Dendritic cell treated with granulocyte-macrophage colony-stimulating factor and Interleukin-4, amounts not matched to agents 40 ng/mL and 50 ng/mL, for 4 days (primary cell): ENCODE results near the gene CCDC171.
"Not testable (repeated sequence)": the region's sequence is repeated elsewhere in the genome, so short reads cannot be mapped to it uniquely, and the experiment has no call there.

Experiments
- H3K27ac Mint-ChIP-seq: one replicate; pipeline ENCODE4 v1.8.0; 2022; ENCODE audit warnings: mild to moderate bottlenecking, mixed read lengths
- H3K27me3 Mint-ChIP-seq: one replicate; pipeline ENCODE4 v1.8.0; 2022; ENCODE audit warnings: mild to moderate bottlenecking, mixed read lengths
- H3K36me3 Mint-ChIP-seq: one replicate; pipeline ENCODE4 v1.8.0; 2022; ENCODE audit warnings: low read depth, mixed read lengths
- H3K4me1 Mint-ChIP-seq: one replicate; pipeline ENCODE4 v1.8.0; 2022; ENCODE audit warnings: low read depth, mixed read lengths
- H3K4me3 Mint-ChIP-seq: one replicate; pipeline ENCODE4 v1.8.0; 2022; ENCODE audit warnings: mild to moderate bottlenecking, moderate library complexity, mixed read lengths
- H3K9me3 Mint-ChIP-seq: one replicate; pipeline ENCODE4 v1.8.0; 2022; ENCODE audit warnings: mixed read lengths
- intact Hi-C: fragments of 100-400 bp; cut with micrococcal nuclease; formaldehyde crosslinking; loops from one replicate; pipeline ENCODE4 v1.15.0; 2022

Gene CCDC171

DNA sequence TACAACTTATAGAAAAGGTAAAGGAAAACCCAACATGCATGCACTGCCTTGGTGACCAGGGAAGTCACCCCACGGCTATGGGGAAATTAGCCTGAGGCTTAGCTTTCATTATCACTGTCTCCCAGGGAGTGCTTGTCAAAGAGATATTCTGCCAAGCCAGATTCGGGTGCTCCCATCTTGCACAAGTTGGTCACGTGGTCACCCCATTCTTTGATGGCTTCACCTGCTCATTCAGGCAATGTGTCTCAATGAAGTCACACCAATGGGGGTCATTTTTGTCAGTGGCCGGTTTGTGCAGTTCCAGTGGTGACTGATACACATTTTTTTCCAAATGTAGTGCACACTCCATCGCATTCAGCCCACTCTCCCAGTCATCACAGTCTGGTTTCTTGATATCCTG lies 25.8 kb upstream of the CCDC171 start:
- H3K27ac Mint-ChIP-seq, H3K36me3 Mint-ChIP-seq, H3K4me1 Mint-ChIP-seq, H3K4me3 Mint-ChIP-seq, H3K9me3 Mint-ChIP-seq, H3K27me3 Mint-ChIP-seq, intact Hi-C loops: not testable (repeated sequence)

DNA sequence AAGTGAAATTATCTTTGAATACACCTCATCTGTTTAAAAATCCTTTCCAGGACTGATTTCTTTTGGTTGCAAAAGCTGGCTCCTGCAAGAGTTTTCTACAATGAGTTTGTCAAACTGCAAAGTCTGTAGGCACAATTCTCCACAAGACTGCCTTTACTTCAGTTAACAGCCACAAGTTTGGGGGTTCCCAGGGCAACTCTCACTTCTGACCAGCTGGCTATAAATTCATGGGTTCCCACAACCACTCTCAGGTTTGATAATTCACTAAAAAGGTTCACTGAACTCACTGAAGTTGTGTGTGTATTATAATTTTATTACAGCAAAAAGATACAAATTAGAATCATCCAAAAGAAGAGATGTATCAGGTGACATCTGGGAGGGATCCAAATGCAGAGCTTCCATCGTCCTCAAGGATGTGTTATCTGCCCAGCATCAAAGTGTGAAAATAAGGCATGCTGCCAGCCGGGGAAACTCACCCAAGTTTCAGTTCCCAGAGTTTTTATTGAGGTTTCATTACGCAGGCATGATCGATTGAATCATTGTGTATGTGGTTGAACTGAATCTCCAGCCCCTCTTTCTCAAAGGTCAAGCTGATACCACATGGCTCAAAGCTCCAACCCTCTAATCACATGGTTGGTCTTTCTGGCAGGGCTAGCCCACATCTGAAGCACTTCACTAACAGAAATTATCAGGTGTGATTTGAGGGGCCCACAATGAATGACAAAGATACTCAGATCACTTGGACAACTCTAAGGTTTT lies 23.1 kb upstream of the CCDC171 start:
- H3K4me1 Mint-ChIP-seq, result no peaks in the 10 kb centered on the region
- intact Hi-C loops, result no loop called here
- H3K9me3 Mint-ChIP-seq, result no peaks in the 10 kb centered on the region
- H3K4me3 Mint-ChIP-seq, result no peak overlapping the region
- no peaks in the 10 kb centered on the region for H3K27me3 Mint-ChIP-seq
- H3K36me3 Mint-ChIP-seq, result no peaks in the 10 kb centered on the region
- no peak overlapping the region for H3K27ac Mint-ChIP-seq

DNA sequence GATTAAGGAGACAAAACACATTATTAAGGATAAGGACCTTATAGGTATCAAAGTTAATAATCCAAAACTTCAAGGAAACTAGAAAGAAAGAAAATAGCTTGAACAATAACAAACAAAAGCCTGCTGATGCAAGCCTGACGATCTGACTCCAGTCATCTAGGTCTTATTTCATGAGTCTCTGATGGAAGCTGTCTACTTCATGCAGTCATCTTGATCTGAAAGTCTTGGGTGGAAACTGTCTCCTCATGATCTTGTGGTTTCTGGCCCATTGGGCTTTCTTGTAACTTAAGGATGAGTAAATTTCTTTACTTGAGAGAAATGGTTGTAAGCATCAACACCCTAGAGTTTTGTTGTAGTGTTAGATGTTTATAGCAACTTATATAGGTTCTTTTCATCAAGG lies 21.5 kb upstream of the CCDC171 start:
- no peaks in the 10 kb centered on the region for H3K36me3 Mint-ChIP-seq
- intact Hi-C loops, result no loop called here
- no peak overlapping the region for H3K27ac Mint-ChIP-seq
- H3K4me3 Mint-ChIP-seq, result no peak overlapping the region
- H3K9me3 Mint-ChIP-seq, result no peaks in the 10 kb centered on the region
- H3K27me3 Mint-ChIP-seq, result no peaks in the 10 kb centered on the region
- H3K4me1 Mint-ChIP-seq, result no peaks in the 10 kb centered on the region

DNA sequence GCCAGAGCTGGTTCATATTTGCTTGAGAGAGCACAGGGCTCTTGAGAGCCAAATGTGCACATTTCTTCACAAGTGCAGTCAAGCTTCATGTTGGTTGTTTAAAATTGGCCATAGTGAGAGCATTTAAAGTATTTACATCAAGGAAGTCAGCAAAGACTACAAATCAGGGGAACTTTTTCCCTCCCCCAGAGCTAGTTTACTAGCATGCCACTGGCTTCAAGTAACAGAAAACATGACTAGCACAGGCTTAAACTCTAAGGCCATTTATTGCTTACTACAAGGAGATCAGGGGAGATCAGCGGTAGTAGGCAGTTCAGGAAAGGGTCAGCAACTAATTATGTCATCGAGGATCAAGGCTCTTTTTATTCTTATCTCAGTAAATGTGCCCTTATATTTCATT lies 11.0 kb upstream of the CCDC171 start:
- intact Hi-C loops, result no loop called here
- no peaks in the 10 kb centered on the region for H3K9me3 Mint-ChIP-seq
- no peaks in the 10 kb centered on the region for H3K4me1 Mint-ChIP-seq
- H3K27ac Mint-ChIP-seq, result no peak overlapping the region
- no peak overlapping the region for H3K4me3 Mint-ChIP-seq
- H3K27me3 Mint-ChIP-seq, result no peaks in the 10 kb centered on the region
- H3K36me3 Mint-ChIP-seq, result no peaks in the 10 kb centered on the region

DNA sequence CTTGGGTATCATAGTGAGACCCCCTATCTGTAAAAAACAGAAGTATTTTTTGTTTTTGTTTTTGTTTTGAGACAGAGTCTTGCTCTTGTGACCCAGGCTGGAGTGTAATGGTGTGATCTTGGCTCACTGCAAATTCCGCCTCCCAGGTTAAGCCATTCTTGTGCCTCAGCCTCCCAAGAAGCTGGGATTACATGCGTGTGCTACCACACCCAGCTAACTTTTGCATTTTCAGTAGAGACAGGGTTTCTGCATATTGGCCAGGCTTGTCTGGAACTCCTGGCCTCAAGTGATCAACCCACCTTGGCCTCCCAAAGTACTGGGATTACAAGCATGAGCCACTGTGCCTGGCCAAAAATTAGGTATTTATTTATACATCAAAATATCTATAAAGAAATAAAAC lies 10.2 kb upstream of the CCDC171 start:
- intact Hi-C loops, result no loop called here

DNA sequence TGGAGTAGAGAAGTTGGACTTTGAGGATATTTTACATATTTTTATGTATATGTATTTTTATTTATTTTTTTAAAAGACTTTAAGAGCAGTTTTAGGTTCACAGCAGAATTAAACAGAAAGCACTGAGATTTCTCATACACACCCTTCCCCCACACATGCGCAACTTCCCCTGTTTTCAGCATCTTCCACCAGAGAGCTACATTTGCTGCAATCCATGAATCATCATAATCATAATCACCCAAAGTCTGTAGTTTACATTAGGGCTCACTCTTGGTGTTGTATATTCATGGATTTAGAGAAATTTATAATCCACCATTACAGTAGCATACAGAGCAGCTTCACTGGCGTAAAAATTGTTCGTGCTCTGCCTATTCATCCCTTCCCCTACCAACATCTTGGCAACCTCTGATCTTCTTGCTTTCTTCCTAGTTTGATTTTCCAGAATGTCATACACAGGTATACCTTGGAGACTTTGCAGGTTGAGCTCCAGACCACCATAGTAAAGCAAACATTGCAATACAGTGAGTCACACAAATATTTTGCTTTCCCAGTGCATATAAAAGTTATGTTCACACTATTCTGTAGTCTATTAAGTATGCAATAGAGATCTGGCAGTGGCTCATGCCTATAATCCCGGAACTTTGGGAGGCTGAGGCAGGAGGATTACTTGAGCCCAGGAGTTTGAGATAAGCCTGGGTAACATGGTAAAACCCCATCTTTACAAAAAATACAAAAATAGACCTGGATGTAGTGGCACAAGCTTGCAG lies 9.6 kb upstream of the CCDC171 start:
- H3K36me3 Mint-ChIP-seq, result no peaks in the 10 kb centered on the region
- no peaks in the 10 kb centered on the region for H3K9me3 Mint-ChIP-seq
- intact Hi-C loops, result no loop called here
- no peak overlapping the region for H3K4me3 Mint-ChIP-seq
- H3K27ac Mint-ChIP-seq, result no peak overlapping the region
- H3K4me1 Mint-ChIP-seq, result no peaks in the 10 kb centered on the region
- H3K27me3 Mint-ChIP-seq, result no peaks in the 10 kb centered on the region

More for the DNA sequence above, 10.2 kb upstream of the CCDC171 start:
- no peaks in the 10 kb centered on the region for H3K4me1 Mint-ChIP-seq
- H3K27ac Mint-ChIP-seq, result no peak overlapping the region
- H3K4me3 Mint-ChIP-seq, result no peak overlapping the region
- no peaks in the 10 kb centered on the region for H3K36me3 Mint-ChIP-seq
- no peaks in the 10 kb centered on the region for H3K27me3 Mint-ChIP-seq
- no peaks in the 10 kb centered on the region for H3K9me3 Mint-ChIP-seq

DNA sequence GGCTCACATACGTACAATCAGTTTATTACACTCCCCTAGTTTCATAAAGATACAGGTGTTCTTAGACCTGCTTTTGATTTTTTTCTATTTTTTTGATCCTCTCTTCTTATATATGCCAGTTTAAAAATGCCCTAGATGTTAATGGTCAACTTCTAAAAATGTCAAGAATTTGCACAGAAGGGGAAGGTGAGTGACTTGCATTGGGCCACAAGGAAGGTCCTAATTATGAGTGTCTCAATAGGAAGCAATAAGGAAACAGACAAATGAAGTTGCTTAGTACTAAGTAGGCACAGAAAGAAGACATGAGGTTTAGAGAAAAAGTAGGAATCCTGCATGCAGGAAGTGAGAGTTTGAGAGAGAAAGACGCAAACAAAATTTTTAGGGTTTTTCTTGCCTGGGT lies 3.2 kb upstream of the CCDC171 start:
- Mint-ChIP-seq H3K9me3 (no peaks in the 10 kb centered on the region), H3K27me3 (peaks cover 6% of the 10 kb centered on the region), H3K4me1 (peaks cover 22% of the 10 kb centered on the region), H3K27ac (no peak overlapping the region), H3K36me3 (peaks cover 11% of the 10 kb centered on the region), H3K4me3 (no peak overlapping the region)
- intact Hi-C loops, result loop anchor here (5.0 to 10.0 kb wide), 2 partner anchors 127 to 855 kb away; partner anchors contain the start of genes SNAPC3 and ZDHHC21

DNA sequence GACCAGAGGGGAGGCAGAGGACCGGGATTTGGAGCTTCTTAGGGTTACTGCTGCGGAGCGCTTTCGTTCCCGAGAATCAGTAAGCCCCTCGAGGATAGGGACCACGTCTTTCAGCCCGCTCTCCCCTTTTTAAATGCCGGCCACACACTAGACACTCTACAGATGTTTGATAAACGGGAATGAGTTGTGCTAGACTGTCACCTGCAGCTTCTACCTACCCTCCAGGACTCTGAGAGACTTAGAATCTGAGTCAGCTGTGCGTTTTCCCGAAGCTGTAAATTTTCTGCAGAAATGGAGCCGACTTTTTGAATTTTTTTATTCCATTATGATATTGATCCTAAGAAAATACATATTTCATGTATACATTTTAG lies 670 bp downstream of the CCDC171 start:
- intact Hi-C loops, result loop anchor here (2.0 to 10.0 kb wide), 3 partner anchors 131 to 859 kb away; partner anchors contain the start of genes SNAPC3, TTC39B and ZDHHC21
- Mint-ChIP-seq H3K36me3 (peaks cover 11% of the 10 kb centered on the region), H3K9me3 (no peaks in the 10 kb centered on the region), H3K4me1 (peaks cover 22% of the 10 kb centered on the region), H3K27ac (peak overlapping the region; percentile 87), H3K27me3 (peaks cover 6% of the 10 kb centered on the region), H3K4me3 (peak overlapping the region; percentile 91)

DNA sequence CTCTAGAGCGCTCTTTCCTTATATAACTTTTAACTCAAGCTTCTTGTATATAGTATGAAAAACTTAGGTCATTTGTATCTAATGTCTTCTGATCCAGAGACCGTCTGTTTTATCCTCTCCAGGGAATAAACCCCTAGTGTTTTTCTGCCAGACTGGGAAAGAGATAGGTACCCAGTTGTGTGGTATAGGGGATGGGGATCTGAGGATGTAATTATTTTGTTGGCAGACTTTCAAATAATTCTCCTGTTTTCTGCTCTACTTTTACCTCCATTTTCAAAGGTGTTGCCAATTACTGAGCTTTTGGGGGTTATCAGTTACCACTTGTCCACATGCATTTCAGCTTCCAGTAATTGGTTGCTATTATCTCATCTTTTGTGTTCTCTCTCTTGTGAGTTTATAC lies 17.9 kb downstream of the CCDC171 start:
- peaks cover 6% of the 10 kb centered on the region for H3K4me1 Mint-ChIP-seq
- no peak overlapping the region for H3K4me3 Mint-ChIP-seq
- intact Hi-C loops, result no loop called here
- no peak overlapping the region for H3K27ac Mint-ChIP-seq
- no peaks in the 10 kb centered on the region for H3K9me3 Mint-ChIP-seq
- no peaks in the 10 kb centered on the region for H3K27me3 Mint-ChIP-seq
- no peaks in the 10 kb centered on the region for H3K36me3 Mint-ChIP-seq

DNA sequence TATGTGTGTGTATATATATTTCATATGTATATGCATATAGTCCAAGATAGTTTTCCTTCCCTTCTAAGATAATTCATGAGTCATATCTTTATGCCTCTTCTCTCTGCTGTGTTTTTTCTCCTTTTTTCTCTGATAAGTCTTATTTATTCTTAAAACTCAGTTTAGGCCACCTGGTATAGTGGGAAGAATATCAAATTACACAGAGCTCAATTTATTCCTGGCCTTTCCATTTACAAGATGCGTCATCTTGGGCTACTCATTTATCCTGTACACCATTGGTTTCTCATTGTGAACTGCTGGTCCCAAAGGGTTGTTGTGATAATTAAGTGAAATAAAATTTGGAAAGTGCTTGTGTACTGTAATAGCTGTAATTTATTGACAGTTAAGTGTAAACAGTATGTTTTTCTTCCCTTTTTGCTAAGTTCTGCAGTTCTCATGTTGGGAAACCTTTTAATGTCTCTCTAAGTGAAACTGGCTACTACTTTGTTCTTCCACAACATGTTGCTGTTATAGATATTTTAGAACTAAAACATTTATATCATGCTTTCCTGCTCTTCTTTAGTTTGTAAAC lies 19.4 kb downstream of the CCDC171 start:
- intact Hi-C loops, result no loop called here
- Mint-ChIP-seq H3K9me3 (no peaks in the 10 kb centered on the region), H3K36me3 (no peaks in the 10 kb centered on the region), H3K27ac (no peak overlapping the region), H3K27me3 (no peaks in the 10 kb centered on the region), H3K4me3 (no peak overlapping the region), H3K4me1 (peaks cover 6% of the 10 kb centered on the region)

DNA sequence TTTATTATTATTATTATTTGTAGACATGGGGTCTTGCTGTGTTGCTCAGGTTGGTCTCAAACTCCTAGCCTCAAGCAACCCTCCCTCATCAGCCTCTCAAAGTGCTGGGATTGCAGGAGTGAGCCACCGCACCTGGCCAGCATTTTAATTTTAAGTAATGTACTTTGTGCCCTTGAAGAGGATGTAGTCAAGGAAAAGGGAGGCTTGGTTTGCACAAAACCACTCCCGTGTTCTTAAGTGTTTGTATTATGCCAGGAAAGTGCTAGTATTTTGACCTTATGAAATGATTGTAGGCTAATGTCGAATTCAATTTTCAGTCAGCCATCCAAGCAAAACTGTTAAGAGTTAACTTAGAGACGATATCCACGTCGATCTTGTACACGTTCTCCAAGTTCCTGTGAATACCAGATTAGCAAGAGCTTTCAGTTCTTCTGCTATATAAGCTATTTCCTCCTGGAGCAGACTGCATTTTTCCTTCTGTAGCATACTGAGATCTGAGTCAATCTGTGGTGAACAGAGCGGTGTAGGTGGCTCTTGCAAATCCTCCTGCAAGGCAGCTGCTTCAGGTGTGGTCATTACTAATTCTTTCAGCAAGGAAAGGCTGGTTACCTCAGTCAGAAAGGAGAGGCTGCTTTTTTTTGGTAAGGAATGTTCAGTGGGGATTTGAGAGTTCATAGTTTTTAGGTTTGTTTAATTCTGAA lies 23.7 kb downstream of the CCDC171 start:
- no peak overlapping the region for H3K4me3 Mint-ChIP-seq
- no peak overlapping the region for H3K27ac Mint-ChIP-seq
- no peaks in the 10 kb centered on the region for H3K9me3 Mint-ChIP-seq
- H3K36me3 Mint-ChIP-seq, result no peaks in the 10 kb centered on the region
- intact Hi-C loops, result no loop called here
- no peaks in the 10 kb centered on the region for H3K4me1 Mint-ChIP-seq
- H3K27me3 Mint-ChIP-seq, result no peaks in the 10 kb centered on the region

DNA sequence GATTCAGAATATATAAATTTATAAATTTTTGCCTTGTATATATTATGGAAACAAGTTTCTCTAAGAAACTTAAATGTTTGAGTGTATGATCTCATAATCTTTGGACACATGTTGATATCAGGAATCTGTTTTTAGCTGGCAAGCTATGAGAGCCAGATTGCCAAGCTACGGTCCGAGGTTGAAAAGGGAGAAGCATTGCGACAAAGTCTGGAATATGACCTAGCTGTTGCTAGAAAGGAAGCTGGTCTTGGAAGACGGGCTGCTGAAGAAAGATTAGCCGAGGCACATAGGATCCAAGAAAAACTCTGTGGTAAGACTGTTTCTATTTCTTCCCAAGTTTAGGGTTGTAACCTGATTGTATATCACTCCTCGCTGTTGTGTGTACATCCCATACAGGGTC lies 25.9 kb downstream of the CCDC171 start:
- Mint-ChIP-seq H3K27ac (no peak overlapping the region), H3K27me3 (no peaks in the 10 kb centered on the region), H3K36me3 (no peaks in the 10 kb centered on the region), H3K9me3 (no peaks in the 10 kb centered on the region), H3K4me3 (no peak overlapping the region), H3K4me1 (no peaks in the 10 kb centered on the region)
- intact Hi-C loops, result no loop called here

DNA sequence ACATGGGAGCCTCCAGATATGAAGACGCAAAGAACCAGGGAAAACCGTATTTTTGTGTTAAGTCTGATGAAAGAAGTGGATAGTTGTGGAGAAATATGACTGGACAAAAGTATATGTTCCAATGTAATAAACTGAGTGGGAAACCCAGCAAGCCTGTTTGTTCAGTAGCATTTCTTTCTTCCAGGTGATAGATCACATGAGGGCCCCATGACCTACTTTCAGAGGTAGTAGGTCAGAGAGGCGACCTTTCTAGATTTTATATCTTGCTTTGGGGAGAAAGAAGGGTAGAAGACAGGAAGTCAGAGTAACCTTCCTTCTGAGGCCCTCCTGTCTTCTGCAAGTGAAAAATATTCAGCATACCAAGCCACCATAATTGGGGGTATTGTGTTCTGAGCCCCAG lies 31.5 kb downstream of the CCDC171 start:
- intact Hi-C loops, result no loop called here
- no peak overlapping the region for H3K27ac Mint-ChIP-seq
- no peaks in the 10 kb centered on the region for H3K36me3 Mint-ChIP-seq
- no peaks in the 10 kb centered on the region for H3K4me1 Mint-ChIP-seq
- no peak overlapping the region for H3K4me3 Mint-ChIP-seq
- H3K27me3 Mint-ChIP-seq, result no peaks in the 10 kb centered on the region
- no peaks in the 10 kb centered on the region for H3K9me3 Mint-ChIP-seq

DNA sequence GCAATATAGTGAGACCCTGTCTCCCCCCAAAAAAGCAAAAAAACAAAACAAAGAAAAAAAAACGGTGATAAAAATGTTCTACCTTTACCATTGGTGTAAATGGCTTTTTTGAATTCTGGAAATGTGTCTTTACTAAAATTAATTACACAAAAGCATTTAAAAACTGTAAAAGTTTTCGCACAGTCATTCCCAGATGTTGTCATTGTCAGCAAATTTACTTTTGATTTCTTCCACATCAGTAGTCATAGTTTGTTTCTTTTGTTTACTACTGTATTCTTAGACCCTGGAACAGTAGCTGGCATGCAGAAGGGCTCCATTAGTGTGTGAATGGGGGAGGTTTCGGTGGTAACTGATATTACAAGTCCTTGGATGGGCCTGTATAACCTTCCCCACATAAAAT lies 39.5 kb downstream of the CCDC171 start:
- Mint-ChIP-seq H3K9me3 (peaks cover 3% of the 10 kb centered on the region), H3K27ac (no peak overlapping the region), H3K4me1 (no peaks in the 10 kb centered on the region), H3K27me3 (no peaks in the 10 kb centered on the region), H3K4me3 (no peak overlapping the region), H3K36me3 (peaks cover 3% of the 10 kb centered on the region)
- intact Hi-C loops, result no loop called here
